ENCODE data around the gene MYL4.
"Not testable (repeated sequence)": the region's sequence is repeated elsewhere in the genome, so short reads cannot be mapped to it uniquely, and the experiment has no call there.

The MYL4 gene

DNA sequence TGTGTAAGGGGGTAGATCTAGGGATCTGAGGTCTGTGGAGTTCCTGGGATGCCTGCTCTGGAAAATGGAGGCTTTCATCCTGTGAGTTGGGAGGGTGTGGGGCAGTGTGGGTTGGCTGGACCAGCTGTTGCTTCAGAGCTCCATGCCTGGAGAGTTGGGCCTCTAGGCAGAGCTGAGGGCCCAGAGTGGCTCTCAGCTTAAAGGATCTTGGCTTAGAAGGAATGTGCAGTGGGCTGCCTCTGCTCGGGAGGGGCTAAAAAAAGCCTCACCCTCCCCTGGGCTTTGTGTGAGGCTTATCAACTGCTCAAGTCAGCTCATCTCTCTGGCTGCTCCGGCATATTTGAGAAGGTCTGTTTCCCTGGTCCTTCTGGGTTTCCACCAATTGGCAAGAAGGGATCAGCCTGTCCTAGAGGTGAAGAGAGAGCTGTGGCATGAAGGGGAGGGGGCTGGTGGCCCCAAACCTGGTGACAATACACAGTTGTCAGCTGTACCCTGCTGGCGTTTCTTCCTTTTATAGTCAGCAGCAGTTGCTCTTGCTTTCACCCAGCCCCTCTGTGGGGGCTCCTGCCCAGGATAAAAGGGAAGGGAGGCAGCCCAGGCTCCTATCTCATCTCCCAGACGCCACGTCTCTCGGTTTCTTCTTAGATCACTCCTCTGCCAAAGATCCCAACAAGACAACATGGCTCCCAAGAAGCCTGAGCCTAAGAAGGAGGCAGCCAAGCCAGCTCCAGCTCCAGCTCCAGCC is at the start of gene MYL4:
Gene MYL4 (plus strand): TSS at position 605 of the 745 bp plus-strand sequence. CDS start 75 bp downstream, at position 680.
- DNase-seq (ENCODE audit: low read depth): no peak
- no peak for TF ChIP-seq CTCF (conservative IDR thresholded peaks at IDR 0.05; ENCODE audit: control insufficient read depth, insufficient read depth, low read depth, low read length)
- H3K4me3 ChIP-seq (ENCODE audit: control insufficient read depth, low read depth, low read length): no peak within 1 kb of the TSS

DNA sequence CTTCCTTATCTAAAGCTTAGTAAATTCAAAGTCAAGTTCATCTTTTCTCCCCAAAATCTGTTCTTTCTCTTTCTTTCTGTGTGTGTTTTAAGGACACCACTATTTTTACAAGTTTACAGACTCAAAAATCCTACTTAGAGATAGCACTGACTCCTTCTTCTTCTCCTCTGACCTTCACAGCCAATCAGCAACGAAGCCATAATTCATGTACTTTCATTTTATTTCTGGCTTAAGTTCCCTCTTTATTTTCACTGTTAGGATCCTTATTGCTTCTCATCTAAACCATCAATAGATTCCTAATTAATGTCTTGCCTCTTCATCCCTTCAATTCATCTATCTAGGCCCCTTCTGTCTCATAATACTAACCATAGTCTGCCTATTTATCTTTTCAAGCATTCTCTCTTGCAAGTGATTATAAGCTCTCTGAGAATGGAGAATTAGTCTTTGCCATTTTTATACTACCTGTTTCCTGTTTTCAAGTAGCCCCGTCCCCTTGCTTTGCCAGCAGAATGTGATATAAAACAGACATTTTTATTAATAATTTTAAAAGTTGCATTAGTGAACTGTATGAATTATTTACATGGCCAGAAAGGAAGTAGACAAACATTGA is 47.0 kb upstream of the MYL4 start:
- TF ChIP-seq CTCF (conservative IDR thresholded peaks at IDR 0.05; ENCODE audit: control insufficient read depth, insufficient read depth, low read depth, low read length): no peak
- H3K4me3 ChIP-seq (ENCODE audit: control insufficient read depth, low read depth, low read length): no peak overlapping the region
- DNase-seq (ENCODE audit: low read depth): no peak

GRCh38 chr17:47164263-47164662 is 44.9 kb upstream of the MYL4 start:
- H3K4me3 ChIP-seq (ENCODE audit: control insufficient read depth, low read depth, low read length): no peak overlapping the region
- DNase-seq (ENCODE audit: low read depth): no peak
- no peak for TF ChIP-seq CTCF (conservative IDR thresholded peaks at IDR 0.05; ENCODE audit: control insufficient read depth, insufficient read depth, low read depth, low read length)

GRCh38 chr17:47165137-47165536 is 44.0 kb upstream of the MYL4 start:
- no peak for TF ChIP-seq CTCF (conservative IDR thresholded peaks at IDR 0.05; ENCODE audit: control insufficient read depth, insufficient read depth, low read depth, low read length)
- DNase-seq (ENCODE audit: low read depth): no peak
- H3K4me3 ChIP-seq (ENCODE audit: control insufficient read depth, low read depth, low read length): no peak overlapping the region

DNA sequence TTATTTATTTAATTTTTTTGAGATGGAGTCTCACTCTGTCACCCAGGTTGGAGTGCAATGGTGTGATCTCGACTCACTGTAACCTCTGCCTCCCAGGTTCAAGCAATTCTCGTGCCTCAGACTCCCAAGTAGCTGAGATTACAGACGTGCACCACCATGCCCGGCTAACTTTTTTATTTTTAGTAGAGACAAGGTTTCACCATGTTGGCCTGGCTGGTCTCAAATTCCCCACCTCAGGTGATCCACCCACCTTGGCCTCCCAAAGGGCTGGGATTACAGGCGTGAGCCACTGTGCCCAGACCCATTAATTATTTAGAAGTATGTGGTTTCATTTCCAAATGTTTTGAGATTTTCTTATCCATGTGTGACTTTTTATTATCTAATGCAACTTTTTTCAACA is 42.3 kb upstream of the MYL4 start:
- H3K4me3 ChIP-seq (ENCODE audit: control insufficient read depth, low read depth, low read length); DNase-seq (ENCODE audit: low read depth): not testable (repeated sequence)

GRCh38 chr17:47168896-47169295 is 40.3 kb upstream of the MYL4 start:
- not testable (repeated sequence) for DNase-seq (ENCODE audit: low read depth); H3K4me3 ChIP-seq (ENCODE audit: control insufficient read depth, low read depth, low read length)

- DNase-seq (ENCODE audit: low read depth): no peak
- H3K4me3 ChIP-seq (ENCODE audit: control insufficient read depth, low read depth, low read length): no peak overlapping the region
- no peak for TF ChIP-seq CTCF (conservative IDR thresholded peaks at IDR 0.05; ENCODE audit: control insufficient read depth, insufficient read depth, low read depth, low read length)
Measured at GRCh38 chr17:47170710-47171109, 38.4 kb upstream of the MYL4 start.
